Kidney glomerular epithelial cell (primary cell): Measurements from ENCODE around the gene ZNF3.
"Not testable (repeated sequence)": the region's sequence is repeated elsewhere in the genome, so short reads cannot be mapped to it uniquely, and the experiment has no call there.

Experiments used
- DNase-seq: peaks from one replicate; lab custom pipeline; 2025; lab: John Stamatoyannopoulos, UW

ZNF3 gene

GRCh38 chr7:100081535-100082102 lies at the start of gene ZNF3:
Gene ZNF3, minus strand, starts transcription at chr7:100081723. Its CDS starts 4,366 bp downstream, at chr7:100077357.
- peak; percentile 94 for DNase-seq

DNA sequence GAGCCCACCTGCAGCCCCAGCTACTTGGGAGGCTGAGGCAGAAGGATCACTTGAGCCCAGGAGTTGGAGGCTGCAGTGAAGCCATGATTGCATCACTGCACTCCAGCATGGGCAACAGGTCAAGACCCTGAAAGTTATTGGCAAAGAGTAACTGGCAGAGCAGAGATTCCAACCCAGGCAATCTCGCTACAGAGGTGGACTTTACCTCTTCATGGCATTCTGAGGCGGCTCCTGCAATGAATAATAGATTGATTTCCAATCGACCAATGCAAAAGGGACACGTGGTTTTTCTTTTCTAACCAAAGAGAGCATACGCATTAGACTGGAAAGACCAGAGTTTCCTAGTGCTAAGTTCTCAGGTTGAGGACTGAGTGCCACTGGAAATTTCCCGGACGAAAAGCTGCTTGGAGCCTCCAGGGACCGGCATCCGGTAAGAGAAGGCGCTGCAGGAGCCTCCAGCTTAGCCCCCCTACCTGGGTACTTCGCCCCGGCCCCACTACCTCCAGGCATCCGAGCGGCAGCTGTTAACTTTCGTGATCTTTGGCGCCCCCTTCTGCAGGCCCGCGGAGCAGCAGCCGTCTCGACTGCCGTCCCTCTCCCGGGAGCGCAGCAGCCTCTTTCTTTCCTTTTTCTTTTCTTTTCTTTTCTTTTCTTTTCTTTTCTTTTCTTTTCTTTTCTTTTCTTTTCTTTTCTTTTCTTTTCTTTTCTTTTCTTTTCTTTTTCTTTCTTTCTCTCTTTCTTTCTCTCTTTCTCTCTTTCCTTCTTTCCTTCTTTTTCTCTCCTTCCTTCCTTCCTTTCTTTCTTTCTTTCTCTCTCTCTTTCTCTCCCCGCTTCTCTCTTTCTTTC lies 49.3 kb upstream of the ZNF3 start:
- DNase-seq: peak; percentile 24

DNA sequence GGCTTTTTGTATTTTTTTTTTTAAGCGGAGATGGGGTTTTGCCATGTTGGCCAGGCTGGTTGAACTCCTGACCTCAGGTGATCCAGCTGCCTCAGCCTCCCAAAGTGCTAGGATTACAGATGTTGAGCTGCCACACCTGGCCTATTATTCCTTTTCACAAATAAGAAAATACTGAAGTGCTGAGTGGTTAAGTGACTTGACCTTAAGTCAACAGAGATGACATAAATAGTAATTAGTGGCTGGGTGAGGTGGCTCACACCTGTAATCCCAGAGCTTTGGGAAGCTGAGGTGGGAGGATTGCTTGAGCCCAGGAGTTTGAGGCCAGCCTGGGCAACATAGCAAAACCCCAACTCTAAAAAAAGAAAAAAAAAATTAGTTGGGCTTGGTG lies 48.7 kb upstream of the ZNF3 start:
- not testable (repeated sequence) for DNase-seq

DNA sequence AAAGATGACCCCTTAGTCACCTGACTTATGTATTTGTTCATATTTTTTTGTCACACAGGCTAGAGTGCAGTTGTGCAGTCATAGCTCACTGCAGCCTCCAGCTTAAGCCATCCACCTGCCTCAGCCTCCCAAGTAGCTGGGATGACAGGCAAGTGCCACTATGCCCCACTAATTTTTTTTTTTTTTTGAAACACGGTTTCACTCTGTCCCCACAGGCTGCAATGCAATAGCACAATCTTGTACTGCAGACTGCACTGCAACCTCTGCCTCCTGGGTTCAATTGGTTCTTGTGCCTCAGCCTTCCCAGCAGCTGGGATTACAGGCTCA lies 47.1 kb upstream of the ZNF3 start:
- DNase-seq: no peak

GRCh38 chr7:100127866-100128636 lies 46.5 kb upstream of the ZNF3 start:
- DNase-seq: no peak

DNA sequence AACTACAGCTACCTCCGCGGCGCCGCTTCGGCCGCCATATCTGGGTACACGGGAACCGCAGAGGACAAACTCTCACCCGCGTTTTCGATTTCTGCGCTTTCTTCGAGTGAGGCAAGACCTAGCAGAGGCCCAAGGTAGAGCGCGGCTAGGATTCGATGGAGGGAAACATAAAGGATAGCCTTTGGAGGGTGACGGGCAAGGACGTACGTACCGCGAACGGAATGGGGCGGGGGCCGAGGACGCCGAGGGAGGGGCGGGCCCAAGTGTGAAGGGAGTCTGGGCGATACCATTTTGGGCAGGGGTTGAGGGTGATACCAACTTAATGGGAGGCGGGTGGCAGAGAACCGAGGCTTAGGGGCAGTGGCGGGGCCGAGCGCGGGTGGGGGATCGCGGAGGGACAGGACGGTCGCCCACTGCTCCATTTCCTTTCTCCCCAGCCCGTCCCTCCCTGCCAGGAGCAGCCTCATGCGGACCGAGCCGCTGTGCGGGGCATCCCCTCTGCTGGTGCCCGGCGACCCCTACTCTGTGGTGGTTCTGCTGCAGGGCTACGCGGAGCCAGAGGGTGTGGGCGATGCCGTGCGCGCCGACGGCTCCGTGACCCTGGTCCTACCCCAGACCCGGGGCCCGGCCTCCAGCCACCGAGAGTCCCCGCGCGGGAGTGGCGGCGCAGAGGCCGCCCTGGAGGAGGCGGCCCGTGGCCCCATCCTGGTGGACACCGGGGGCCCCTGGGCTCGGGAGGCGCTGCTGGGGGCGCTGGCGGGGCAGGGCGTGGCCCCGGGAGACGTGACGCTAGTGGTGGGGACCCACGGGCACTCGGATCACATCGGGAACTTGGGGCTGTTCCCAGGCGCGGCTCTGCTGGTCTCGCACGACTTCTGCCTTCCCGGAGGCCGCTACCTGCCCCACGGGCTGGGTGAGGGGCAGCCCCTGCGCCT lies 45.7 kb upstream of the ZNF3 start, which contains the start of gene MBLAC1:
Gene MBLAC1 (plus strand): TSS at position 37 of the 935 bp plus-strand sequence. CDS start 429 bp downstream, at position 466.
- DNase-seq: peak; percentile 88

DNA sequence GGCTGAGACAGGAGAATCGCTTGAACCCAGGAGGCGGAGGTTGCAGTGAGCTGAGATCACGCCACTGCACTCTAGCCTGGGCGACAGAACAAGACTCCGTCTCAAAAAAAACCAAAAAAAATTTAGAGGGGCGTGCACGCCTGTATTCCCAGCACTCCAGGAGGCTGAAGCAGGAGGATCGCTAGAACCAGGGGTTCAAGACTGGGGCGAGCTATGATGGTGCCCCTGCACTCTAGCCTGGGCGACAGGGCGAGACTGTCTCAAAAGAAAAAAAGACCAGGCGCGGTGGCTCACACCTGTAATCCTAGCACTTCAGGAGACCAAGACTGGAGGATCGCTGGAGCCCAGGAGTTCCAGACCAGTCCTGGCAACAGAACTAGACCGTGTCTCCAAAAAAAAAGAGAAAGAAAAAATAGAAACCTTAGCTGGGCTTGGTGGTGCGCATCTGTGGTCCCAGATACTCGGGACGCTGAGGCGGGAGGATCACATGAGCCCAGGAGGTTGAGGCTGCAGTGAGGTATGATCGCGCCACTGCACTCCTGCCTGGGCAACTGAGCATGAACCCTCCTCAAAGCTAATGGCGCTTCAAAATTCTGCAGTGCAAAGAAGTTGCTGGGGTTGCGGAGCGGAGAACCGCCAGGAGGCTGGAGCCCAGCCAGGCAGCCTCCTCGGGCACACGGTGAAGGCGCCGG lies 44.9 kb upstream of the ZNF3 start:
- DNase-seq: peak; percentile 77

DNA sequence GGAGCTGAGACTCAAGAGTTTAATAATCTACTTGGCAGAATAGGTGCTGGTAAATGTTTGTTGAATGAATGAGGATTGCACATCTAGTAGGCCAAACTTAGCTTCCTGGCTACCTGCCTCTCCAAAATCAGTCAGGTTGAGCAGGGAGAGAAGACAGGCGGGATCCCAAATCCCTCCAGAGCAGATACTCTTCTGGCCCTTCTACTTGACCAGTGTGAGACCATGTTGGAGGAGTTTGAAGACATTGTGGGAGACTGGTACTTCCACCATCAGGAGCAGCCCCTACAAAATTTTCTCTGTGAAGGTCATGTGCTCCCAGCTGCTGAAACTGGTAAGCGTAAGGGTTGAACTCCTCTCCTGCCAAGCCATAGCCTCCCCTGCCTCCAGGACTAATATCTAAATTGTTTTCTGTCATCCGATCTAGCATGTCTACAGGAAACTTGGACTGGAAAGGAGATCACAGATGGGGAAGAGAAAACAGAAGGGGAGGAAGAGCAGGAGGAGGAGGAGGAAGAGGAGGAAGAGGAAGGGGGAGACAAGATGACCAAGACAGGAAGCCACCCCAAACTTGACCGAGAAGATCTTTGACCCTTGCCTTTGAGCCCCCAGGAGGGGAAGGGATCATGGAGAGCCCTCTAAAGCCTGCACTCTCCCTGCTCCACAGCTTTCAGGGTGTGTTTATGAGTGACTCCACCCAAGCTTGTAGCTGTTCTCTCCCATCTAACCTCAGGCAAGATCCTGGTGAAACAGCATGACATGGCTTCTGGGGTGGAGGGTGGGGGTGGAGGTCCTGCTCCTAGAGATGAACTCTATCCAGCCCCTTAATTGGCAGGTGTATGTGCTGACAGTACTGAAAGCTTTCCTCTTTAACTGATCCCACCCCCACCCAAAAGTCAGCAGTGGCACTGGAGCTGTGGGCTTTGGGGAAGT lies 43.0 kb upstream of the ZNF3 start:
- DNase-seq: no peak

DNA sequence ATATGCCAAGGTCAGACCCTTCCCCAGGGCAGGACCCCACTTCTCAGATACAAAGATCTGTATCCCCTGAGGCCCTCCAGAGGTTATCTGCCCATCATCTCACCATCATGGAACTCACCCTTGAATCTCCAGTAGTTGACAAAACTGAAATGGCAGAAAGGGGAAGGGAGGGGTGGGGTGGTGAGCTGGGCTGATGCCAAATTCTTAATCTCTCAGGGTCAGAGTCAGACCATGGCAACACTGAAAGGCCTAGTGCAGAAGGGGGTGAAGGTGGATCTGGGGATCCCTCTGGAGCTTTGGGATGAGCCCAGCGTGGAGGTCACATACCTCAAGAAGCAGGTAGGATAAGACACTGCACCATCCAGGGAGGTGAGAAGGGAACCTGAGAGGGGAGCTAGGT lies 41.0 kb upstream of the ZNF3 start:
- DNase-seq: no peak

DNA sequence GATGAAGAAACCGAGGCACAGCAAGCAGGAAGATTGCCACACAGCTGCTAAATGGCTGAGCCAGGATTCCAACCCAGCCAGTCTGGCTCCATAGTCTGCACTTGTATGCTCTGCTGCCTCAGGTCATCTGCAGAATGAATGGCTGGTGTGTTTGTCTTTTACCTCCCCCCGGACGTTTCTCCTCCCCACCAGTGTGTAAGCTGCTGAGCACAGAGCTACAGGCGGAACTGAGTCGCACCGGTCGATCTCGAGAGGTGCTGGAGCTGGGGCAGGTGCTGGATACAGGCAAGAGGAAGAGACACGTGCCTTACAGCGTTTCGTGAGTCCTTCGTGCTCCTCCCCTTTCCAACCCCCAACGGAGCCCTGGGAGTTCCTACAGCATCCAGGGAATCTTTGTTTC lies 40.5 kb upstream of the ZNF3 start:
- no peak for DNase-seq

GRCh38 chr7:100120733-100121036 lies 39.2 kb upstream of the ZNF3 start:
- DNase-seq: no peak

DNA sequence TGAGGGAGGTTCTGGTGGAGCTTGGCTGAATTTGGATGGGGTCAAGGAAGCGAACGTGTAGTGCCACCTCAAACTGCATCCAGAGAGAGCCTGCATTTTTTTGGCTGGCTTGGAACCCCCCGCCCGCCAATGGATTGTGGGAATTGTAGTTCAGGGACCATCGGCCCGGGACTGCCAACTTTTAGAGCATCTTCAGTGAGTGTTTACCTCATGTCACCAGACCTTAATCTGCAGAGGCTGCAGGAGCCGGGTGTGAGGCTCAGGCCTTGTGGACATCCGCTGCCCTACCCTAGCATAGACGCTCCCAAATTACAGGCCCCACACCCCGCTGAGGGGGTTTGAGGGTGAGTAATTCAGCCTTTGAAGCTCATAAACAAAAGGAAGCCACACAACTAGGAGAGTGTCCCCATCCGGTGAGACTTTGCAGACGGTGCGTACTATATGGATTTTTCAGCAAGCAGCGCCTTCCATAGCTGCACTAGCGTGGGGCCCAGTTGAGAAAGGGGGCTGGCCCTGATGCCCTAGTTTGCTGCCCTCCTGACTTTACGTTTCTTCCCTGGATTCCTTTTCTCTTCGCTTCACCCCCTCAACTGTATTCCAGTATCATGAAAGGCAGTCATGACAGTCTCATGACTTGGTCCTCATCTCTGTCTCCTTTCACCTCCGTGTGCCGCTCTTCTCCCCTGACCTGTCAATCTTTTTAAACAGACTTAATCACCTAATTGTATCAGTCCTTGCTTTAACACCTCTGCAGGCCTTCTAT lies 38.6 kb upstream of the ZNF3 start:
- peak; percentile 58 for DNase-seq

DNA sequence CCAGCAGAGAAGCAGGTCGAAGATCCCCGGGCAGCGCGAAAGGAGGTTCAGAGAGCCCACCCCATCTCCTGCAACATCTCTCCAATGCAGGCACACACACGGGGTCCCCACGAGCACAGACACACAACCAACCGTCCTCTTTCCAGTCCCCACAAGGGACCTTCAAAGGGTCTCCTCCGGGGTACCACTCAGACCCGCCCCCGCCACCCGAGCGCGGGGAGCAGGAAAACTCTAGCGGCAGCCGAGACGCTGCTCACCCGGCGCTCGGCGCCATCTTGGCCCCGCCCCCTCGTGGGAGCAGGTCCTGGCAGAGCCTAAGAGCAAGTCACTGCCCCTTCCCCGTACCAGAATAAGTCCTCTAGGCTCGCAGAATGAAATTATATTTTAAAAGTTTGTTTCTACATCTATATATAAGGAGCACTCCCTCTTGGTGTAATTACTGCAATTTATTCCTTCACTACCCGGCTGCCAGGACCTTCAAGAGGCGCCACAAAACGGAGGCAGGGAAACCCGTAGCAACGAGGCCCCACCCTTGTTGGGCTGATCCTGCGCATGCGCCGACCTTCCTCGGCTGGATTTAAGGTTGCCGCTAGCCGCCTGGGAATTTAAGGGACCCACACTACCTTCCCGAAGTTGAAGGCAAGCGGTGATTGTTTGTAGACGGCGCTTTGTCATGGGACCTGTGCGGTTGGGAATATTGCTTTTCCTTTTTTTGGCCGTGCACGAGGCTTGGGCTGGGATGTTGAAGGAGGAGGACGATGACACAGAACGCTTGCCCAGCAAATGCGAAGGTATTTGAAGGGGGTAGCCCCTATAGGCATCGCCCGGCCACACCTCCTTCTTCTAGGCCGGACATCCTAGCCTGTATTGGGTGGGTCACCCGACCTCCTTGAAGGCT lies 37.8 kb upstream of the ZNF3 start, which contains the start of the genes CNPY4 and TAF6:
Gene CNPY4 (plus strand): TSS at position 563 of the 898 bp plus-strand sequence. CDS start 111 bp downstream, at position 674.
Gene TAF6 (minus strand): TSS at position 287 of the 898 bp plus-strand sequence. CDS start 5,149 bp downstream, outside the sequence.
- peak; percentile 91 for DNase-seq

- DNase-seq: no peak
Observed at GRCh38 chr7:100118388-100119071, 37.0 kb upstream of the ZNF3 start.

DNA sequence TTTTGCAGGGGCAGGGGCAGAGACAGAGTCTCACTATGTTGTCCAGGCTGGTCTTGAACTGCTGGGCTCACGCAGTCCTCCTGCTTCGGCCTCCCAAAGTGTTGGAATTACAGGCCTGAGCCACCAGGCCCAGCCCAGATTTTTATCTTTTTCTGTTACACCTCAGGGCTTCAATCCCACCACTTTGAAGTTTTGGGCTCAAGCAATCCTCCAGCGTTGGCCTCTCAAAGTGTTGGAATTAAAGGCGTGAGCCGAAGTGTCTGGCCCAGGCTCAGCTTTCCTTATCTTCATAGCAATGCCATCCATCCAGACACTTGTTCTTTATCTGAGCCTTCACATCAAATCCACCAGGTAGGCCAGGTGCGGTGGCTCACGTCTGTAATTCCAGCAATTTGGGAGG lies 33.5 kb upstream of the ZNF3 start:
- DNase-seq: no peak

DNA sequence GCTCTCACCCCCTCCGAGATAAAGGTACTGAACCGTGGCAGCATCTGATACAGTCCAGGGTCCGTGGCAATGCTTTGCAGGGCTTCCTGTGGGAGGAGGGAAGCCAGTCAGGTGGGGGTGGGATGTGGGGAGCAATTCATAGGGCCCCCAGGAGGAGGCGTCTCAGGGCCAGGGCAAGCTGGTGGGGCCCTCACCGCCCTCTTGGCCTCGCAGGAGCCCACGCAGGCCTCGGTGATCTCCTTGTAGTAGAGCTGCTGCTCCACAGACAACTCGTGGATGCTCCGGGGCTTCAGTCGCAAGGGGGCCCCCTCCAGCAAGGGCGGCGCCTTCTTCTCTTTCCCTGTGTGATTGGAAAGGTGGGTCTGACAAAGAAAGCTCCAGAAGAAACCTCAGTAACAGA lies 30.4 kb upstream of the ZNF3 start:
- DNase-seq: no peak

- no peak for DNase-seq
Observed at GRCh38 chr7:100111156-100111555, 29.6 kb upstream of the ZNF3 start.
